ENCODE results near the gene OR6F1.
A peak's percentile ranks its signal among the peaks of the same experiment; 100 is the strongest.
"Not testable (repeated sequence)": the region's sequence is repeated elsewhere in the genome, so short reads cannot be mapped to it uniquely, and the experiment has no call there.

The OR6F1 gene

DNA sequence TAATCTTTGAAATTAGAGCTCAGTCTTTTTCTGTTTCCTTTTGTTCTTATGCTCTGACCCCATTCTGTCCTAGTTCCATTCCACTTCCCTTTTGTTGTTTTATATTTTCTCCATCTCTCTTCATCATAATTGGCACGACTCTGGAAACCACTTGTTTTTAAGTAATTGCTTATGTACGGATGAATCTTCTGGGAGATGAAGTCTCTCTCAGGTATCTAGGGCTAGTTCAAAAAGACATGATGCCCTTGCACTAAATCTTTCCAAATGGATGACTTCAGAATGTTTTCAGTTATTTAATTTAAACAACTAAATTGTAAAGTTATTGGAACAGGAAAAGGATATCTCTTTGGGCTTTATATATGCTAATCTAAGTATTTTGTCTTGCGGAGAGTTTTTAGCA lies at the start of gene OR6F1:
Gene OR6F1 (minus strand): TSS at position 101 of the 400 bp plus-strand sequence. CDS start 3,891 bp downstream, outside the sequence.
- DNase-seq, result no peak

- DNase-seq, result no peak
Measured at GRCh38 chr1:247760456-247760855, 44.0 kb upstream of the OR6F1 start, which contains the start of gene OR1C1. OR1C1 (minus strand) TSS chr1:247760556; CDS start chr1:247758406, 2,150 bp downstream.

DNA sequence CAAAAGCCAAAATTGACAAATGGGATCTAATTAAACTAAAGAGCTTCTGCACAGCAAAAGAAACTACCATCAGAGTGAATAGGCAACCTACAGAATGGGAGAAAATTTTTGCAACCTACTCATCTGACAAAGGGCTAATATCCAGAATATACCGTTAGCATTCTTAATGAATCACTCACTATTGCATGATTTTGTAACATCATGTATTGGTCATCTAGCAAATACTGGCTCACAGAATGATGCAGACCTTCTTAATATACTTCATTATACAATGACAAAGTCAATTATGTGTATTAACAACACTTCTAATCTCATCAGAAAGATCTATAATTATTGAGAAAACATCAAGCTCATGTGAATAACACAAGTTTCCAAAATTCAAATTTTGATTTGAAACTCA lies 37.9 kb upstream of the OR6F1 start:
- not testable (repeated sequence) for DNase-seq

DNA sequence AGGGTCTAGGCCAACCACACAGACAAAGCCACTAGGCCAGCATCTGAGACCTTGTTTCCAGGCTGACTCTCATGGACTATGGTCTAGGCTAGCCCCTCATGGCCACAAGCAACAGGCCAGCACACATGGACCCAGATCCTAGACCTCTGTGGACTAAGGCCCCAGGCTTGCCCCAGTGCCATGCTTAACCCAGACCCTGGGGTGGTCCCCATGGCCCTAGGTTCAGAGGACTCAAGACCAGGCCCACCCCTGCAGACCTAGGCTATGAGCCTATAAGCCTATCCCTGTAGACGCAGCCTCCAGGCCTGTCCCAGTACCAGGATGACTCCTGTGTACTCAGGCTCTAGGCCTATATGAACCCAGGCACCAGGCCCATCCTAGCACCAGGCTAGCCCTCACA lies 33.4 kb upstream of the OR6F1 start:
- DNase-seq, result no peak

- DNase-seq, result no peak
Measured at GRCh38 chr1:247748041-247748440, 31.6 kb upstream of the OR6F1 start, which contains the start of gene OR14A2. OR14A2 (minus strand) TSS chr1:247748141.

GRCh38 chr1:247747616-247748015 lies 31.2 kb upstream of the OR6F1 start:
- DNase-seq, result no peak

DNA sequence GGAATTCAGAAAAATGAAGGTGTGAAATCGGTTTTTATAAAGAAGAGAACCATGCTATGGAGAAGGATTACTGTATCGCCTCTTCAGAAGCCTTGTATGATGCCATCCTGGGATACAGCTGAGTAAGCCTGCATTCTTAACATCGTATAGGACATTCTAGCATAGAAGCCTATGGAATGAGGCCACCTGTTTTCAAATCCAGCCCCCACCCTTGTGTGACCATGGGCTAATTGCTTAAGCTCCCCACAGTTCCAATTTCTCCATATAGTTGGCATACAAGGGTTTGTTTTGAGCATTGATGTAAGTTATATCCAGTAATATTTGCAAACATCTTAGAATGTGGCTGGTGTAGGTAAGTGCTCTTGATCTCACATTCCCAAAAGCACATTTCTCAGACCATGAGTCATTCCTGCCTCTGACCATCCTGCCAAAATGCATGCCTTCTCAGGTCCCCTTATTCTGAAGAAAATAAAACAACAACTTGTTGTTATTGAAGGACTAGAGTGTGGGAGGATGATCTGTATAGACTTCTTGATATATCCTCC lies 30.0 kb upstream of the OR6F1 start:
- DNase-seq, result no peak

GRCh38 chr1:247742215-247742760 lies 25.8 kb upstream of the OR6F1 start:
- DNase-seq, result not testable (repeated sequence)

GRCh38 chr1:247741756-247742155 lies 25.3 kb upstream of the OR6F1 start:
- DNase-seq, result no peak

DNA sequence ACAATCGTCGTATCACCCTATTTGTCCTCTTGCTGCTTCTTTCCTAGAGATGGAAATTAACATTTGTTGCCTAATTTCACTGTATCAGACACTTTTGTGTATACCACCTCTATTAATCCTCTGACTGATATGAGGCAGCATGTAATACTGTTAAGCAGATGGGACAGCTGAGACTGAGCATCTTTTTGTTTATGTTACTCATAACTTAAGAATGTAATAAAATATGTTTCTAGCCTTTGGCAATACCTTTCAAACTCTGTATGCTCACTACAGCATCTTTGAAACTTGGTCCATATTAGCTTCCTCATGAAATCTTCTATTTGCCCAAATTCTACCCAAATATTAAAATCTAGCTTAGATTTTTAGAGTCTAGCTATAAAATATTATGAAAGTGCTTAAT lies 24.3 kb upstream of the OR6F1 start:
- DNase-seq, result no peak

GRCh38 chr1:247738315-247738714 lies 21.9 kb upstream of the OR6F1 start, which contains the start of gene OR14K1:
OR14K1 (plus strand) TSS chr1:247738615; CDS start chr1:247738615, 0 bp downstream.
- DNase-seq, result no peak

DNA sequence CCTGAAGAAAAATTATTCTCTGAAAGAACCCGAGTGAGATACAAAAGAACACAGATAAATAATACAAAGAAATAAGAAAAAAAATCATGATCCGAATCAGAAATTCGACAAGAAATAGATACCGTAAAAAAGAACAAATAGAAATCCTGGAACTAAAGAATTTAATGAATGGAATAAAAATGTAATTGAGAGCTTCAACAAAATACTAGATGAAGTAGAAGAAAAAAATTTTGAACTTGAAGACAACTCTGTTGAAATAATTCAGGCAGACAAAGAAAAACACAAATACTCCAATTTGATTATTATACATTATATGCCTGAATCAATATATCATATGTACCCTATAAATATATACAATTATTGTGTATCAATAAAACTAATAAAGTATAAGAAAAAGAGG lies 4.8 kb upstream of the OR6F1 start:
- DNase-seq, result no peak

GRCh38 chr1:247713753-247714152 lies 2.7 kb downstream of the OR6F1 start:
- no peak for DNase-seq

DNA sequence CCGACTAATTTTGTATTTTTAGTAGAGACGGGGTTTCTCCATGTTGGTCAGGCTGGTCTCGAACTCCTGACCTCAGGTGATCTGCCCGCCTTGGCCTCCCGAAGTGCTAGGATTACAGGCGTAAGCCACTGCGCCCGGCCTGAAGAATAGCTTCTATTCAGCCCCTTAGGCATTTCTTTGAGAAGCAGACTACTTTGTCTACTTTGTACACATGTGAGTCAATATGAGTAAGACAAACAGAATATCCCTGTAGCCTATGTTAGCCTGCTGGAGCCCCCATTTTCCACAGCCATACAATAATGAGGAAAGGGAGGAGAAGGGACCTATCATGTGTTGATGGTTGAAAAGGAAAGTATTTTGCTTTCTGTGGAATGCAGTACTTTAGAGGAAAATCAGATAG lies 5.8 kb downstream of the OR6F1 start:
- not testable (repeated sequence) for DNase-seq

- DNase-seq, result peak in 1 of 3 donors; percentile 6
Measured at GRCh38 chr1:247701338-247701737, 15.1 kb downstream of the OR6F1 start.

DNA sequence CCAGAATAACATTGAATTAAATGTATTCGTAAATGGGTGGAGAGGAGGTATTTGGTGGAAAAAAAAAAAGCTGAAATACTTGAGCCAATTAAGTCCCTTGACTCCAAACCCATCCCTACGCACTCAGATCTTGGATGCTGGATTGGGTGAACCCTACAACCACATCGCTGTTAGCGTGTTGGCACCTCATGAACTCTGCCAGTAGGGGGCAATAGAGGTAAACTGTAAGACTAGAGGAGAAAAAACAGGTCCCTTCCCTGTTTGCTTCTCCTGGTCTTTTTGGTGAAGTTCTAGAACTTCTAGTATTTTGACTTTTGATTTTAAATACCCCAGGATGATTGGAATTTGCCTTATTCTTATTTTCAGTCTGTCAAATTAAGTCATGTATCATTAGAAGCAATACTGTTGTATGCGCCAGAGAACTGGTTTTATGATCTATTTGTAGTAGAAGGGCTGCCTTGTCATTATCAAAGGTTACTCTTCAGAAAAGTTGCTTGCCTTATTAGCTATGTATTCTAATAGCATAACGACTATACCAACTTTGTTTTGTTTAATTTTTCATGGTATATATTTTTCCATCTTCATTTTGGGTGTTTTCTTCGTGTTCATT lies 35.1 kb downstream of the OR6F1 start:
- DNase-seq, result peak; percentile 77 to 87 (median 85)

GRCh38 chr1:247680171-247680570 lies 36.3 kb downstream of the OR6F1 start:
- no peak for DNase-seq

- DNase-seq, result no peak
Measured at GRCh38 chr1:247679639-247680038, 36.8 kb downstream of the OR6F1 start, which contains the start of gene OR13G1. OR13G1 (minus strand) TSS chr1:247679739; CDS start chr1:247673041, 6,698 bp downstream.

GRCh38 chr1:247669225-247669624 lies 47.2 kb downstream of the OR6F1 start:
- no peak for DNase-seq
